IPS-NIHi7 (cell line): ENCODE results near the gene HORMAD1.
"Not testable (repeated sequence)": the region's sequence is repeated elsewhere in the genome, so short reads cannot be mapped to it uniquely, and the experiment has no call there.

Experiments used
- DNase-seq: peaks from one replicate; pipeline ENCODE4 v3.0.0; 2012; ENCODE audit warnings: mixed read lengths; ENCODE audit errors: extremely low spot score

HORMAD1 gene

DNA sequence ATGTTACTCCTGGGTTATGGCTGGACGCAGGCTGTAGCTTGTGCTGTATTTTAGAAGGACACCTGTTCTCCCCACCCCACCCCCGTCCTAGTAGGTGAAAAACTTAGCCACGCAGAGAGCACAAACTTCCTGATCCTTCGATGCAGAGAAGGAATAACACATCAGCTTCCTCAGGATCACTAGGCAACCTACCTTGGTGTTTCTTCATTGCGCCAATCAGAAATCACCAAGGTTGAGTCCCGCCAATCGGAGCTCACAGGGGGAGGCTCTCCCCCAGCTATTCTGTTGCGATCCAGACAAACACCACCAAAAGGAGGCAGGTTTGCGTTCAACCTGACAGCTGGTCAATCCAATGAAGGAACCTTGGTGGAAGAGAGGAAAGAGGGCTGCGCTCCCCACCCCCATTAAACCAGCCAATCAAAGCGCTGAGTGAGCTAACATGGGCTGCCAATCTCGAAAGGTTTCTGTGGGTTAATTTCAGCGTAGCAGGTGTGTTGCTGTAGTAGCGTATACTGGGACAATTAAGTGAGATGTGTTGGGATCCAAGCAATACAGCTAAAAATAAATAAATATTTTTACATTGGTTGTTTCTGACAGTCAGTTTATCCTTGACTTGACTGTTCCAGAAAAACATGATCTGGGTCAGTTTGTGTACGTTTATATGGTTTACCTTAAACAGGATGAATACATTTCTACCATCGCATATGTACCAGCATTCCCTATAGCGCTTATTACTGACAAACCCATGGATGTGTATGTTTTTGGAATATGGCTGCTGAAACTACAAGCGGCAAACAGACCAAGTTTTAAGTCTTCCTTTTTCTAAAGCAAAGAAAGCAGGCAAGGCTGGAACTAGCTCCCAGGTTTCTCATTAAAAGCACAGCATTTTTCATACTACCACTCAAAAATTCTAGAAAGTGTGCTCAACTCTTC is 23.4 kb downstream of the HORMAD1 start, which contains the start of gene GOLPH3L:
GOLPH3L (minus strand) TSS at position 160 of the 933 bp plus-strand sequence. CDS start 2,316 bp downstream, outside the sequence.
- DNase-seq, result peak; percentile 96

DNA sequence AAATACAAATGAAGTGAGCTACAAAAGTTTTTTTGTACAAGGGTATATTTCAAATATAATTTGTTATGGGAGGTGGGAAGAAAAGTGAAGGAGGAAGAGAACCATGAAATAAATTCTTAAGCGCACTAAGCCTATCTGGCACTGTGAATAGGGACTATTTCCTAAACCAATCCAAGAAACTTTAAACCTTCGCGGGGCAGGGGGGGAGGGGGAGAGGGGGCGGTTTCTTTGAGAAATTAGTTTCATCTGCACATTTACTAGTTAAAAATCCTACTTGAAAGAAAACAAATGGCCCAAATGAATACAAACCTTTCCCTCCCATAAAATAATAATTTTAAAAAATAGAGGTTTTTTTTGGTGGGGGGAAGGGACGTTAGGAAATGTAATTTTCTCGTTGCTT is 24.1 kb downstream of the HORMAD1 start:
- DNase-seq, result peak; percentile 18

DNA sequence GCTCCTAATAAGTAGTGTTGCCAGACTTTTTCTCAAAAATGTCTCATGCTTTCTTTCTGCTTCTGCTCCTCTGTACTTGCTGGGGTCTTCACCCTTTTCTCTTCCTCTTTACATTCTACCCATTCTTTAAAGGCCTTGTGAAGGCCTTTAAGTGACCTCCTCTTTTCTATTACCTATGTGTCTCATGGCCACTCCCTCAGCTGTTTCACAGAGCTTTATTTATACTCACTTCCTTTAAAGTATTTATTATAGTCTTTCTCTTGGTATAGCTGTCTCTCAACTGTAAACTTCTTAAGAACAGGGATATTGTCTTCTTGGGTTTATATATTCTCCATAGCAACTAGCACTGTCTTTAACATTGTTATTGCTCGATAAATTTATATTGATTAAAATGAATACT is 24.5 kb downstream of the HORMAD1 start:
- no peak for DNase-seq

DNA sequence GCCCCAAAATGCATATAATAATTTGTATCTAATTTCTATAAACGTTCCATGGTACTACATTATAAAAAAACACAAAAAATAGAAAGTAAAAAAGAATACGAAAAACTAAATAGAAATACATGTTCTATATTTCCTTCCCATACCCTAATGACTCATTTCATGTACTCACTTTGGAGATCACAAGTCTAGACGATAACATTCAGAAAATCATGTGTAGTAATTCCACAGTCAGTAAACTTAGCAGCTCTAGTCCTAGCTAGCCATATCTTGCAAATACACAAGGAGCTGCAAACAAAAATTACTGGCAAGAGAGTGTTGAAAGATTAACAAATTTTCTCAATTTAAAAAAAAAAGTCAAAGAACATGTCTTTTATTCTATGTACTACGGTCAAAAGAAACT is 25.1 kb downstream of the HORMAD1 start:
- DNase-seq, result no peak

DNA sequence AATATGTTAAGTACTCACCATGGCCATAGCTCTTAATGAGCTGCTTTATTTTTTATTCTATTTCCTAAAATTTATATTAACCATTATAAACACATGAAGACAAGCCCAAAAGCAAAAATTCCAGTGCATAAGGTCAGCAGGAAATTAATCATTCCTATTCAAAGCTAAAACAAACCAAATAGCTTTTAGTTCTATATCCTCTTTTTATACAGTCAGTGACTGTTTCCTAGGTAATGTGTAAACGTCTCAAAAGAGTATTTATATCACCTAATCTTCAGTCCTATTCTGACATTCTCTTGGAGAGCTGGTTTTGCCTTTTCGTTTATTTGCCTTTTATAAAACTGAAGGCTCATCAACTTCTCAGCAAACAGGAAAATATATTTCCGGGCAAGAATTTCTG is 28.0 kb downstream of the HORMAD1 start:
- DNase-seq, result no peak

DNA sequence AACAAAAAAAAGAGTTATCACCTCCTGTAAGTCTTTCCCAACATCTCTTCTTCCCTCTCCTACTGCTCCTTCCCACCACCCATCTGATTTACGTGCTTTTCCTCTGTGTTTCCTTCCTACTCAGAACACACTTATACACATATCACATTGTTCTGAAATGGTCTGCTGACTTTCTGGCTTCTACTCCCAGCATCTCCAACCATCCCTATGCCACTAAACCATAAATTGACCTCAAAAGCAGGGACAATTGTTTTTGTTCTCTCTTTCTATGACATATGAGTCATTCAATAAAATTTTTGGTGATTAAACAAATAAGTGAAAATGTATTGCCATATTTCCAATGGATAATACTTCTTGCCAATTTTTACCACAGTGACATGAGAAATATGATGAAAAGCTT is 31.9 kb downstream of the HORMAD1 start:
- no peak for DNase-seq

DNA sequence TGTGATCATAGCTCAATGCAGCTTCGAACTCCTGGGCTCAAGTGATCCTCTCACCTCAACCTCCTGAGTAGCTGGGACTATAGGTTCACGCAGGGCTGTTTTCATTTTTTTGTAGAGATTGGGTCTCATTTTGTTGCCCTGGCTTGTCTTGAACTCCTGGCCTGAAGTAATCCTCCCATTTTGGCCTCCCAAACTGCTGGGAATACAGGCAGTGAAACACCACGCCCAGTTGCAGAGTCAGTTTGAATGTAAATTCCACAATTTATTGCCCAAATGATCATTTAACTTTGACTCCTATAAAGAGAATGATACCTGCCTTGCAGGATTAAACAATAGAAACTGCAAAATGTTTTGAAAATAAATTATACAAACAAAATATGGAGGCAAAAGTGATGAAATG is 34.4 kb downstream of the HORMAD1 start:
- DNase-seq, result no peak

DNA sequence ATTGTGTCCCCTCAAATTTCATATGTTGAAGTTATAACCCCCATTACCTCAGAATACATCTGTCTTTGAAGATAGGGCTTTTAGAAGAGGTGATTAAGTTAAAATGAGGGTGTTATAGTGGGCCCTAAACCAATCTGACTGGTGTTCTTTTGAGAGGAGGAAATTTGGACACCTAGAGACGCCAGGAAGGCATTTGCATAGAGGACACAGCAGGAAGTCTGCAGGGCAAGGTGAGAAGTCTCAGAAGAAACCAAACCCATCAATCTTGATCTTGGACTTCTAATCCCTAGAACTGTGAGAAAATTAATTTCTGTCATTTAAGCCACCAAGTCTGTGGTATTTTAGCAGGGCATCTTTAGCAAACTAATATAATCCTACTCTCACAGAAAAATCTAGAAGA is 36.8 kb downstream of the HORMAD1 start:
- DNase-seq, result no peak

DNA sequence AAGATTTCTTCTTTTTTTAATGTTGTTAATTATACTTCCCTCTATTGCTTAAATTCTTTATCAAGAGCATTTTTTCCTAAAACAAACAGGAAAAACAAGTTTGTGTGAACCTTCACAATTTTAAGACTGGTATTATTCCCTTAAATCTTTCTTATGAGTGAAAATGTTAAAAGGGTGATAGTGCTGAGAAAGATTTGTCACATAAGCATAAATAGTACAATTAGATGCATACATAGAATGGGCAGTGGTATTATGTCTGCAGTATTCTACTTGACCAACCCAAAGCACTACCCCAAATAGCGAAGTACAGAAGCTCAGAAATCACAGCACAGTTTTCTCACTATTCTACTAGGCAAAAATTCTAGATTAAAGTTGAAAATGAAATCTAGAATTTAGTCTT is 41.7 kb downstream of the HORMAD1 start:
- no peak for DNase-seq

DNA sequence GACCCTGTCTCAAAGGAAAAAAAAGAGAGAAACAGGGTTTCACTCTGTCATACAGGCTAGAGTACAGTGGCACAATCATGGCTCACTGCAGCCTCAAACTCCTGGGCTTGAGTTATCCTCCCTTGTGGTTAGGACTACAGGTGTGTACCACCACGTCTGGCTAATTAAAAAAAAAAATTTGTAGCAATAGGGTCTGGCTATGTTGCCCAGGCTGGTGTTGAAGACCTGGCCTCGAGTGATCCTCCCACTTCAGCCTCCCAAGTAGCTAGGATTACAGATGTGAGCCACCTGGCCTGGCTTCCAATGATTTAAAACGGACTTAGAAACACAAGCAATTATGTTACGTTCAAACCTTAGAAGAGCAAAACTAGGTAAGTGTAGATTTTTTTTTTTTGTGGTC is 45.8 kb downstream of the HORMAD1 start:
- DNase-seq, result no peak

DNA sequence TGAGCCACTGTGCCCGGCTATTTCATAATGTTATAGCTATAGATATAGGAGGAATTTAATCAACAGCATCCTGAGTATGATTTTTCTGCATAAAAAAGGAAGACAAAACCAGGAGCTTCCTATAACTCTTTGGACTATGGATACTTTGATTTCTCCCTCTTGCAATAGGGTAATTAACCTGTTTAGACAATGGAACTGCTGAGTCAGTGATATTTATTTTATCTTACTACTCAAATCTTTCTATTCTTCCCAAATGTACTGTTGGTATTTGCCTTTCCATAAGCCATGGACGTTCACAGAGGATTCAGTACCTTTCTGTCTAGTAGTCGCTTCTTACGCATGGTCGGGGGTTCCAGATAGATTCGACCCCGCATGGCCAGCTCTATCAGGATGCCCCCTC is 57.4 kb downstream of the HORMAD1 start:
- no peak for DNase-seq

DNA sequence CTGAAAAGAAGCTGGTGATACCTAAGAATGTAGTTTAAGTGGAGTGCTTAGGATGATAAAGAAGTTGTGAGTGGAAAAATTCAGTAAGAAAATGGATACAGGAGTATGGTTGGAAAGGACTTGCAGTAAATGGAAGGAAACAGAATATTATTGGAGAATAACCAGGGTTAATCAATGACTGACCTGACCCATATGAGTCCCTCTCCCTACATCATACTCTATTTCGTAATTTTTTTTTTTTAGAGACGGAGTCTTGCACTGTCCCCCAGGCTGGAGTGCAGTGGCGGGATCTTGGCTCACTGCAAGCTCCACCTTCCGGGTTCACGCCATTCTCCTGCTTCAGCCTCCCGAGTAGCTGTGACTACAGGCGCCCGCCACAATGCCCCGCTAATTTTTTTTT is 57.9 kb downstream of the HORMAD1 start:
- DNase-seq, result no peak

DNA sequence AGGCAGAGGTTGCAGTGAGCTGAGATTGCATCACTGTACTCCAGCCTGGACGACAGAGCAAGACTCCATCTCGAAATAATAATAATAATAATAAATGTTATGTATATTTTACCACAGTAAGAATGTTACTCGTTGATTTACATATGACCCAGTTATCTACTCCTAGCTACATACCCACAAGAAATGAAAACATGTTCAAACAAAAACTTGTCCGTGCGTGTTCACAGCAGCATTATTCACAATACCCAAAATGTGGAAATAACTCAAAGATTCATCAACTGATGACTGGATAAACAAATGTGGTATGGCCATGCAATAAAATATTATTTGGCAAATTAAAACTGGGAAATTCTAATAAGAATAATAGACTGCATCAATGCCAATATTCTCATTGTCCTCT is 59.5 kb downstream of the HORMAD1 start:
- DNase-seq, result no peak

DNA sequence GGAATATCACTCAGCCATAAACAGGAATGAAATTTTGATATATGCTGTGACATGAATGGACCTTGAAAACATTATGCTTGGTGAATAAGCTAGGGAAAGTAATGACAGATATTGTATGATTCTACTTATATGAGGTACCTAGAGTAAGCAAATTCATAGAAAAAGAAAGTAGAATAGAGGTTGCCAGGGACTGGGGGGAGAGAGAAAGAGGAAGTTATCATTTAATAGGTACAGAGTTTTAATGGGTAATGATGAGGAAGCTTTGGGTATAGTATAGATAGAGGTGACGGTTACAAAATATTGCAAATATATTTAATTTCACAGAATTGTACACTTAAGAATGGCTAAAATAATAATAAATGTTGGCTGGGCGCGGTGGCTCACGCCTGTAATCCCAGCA is 60.1 kb downstream of the HORMAD1 start:
- no peak for DNase-seq

DNA sequence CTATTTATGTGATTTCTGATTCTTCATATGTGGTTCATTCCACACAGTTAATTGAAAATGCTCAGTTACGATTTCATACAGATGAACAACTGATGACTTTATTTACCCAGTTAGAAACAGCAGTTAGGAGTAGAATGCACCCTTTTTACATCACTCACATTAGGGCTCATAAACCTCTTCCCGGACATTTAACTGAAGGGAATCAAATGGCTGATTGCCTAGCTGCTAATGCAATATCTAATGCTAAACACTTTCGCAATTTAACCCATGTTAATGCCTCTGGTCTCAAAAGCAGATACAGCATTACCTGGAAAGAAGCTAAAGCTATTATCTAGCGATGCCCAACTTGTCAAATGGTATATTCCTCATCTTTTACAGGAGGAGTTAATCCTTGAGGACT is 63.6 kb downstream of the HORMAD1 start:
- DNase-seq, result not testable (repeated sequence)

DNA sequence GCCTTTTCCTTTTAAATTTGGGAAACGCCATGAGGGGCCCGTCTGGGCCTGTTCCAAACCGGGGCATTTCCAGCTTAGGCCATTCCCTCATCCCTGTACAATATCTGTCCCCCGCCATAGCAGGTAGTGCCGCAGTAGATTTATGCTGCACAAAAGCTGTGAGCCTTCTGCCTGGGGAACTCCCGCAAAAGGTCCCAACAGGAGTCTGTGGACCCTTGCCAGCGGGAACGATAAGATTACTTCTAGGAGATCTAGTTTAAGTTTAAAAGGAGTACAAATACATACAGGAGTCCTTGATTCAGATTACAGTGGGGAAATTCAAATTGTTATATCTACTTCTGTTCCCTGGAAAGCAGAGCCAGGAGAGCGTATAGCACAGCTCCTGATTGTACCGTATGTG is 66.1 kb downstream of the HORMAD1 start:
- DNase-seq, result not testable (repeated sequence)

DNA sequence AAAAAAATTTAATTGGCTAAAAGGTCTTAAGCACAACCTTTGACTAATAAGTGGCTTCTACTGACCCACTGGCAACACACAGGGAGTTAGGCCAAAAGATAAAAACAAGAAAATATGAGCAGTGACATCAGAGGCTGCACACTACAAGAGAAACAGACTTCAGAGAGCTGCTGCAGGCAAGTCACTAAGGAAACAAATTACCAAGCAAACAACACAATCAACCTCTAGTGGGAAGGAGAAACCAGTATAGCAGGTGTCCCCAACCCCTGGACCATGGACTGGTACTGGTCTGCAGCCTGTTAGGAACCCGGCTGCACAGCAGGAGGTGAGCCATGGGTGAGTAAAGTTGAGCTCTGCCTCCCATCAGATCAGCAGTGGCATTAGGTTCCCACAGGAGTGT is 70.5 kb downstream of the HORMAD1 start:
- no peak for DNase-seq

DNA sequence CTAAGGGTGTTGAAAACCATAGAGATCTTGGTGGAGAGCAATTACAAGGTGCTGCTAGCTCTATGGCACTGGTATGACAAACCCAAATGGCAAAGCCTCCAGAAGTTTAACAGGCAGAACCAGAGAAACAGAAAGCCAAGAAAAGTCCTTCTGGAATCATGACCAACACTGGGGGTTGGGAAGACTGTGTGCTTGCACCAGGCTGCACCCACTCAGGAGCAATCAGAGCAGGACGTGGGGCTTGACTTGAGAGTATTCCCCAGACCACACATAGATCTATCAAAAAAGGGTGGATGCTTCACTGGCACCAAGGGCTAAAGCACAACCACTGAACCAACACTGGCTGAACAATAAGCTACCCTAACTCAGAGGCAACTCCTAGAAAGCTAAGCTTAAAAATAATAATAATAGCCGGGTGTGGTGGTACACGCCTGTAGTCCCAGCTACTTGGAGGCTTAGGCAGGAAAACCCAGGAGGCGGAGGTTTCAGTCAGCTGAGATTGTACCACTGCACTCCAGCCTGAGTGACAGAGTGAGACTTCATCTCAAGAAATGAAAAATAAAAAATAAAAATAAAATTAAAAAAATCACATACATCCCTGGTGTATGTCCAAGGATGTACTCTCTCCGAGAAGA is 71.1 kb downstream of the HORMAD1 start:
- no peak for DNase-seq
